ENCODE data around the gene PYM1. TPM values are rescaled to one million over a fixed set of nuclear protein-coding genes. Genes with fewer than 3 reads are reported as not detected.

PYM1 gene
- polyA plus RNA-seq, 1 of the 3 experiments (the other 2 are of a cell fraction) = 36.3 TPM

DNA sequence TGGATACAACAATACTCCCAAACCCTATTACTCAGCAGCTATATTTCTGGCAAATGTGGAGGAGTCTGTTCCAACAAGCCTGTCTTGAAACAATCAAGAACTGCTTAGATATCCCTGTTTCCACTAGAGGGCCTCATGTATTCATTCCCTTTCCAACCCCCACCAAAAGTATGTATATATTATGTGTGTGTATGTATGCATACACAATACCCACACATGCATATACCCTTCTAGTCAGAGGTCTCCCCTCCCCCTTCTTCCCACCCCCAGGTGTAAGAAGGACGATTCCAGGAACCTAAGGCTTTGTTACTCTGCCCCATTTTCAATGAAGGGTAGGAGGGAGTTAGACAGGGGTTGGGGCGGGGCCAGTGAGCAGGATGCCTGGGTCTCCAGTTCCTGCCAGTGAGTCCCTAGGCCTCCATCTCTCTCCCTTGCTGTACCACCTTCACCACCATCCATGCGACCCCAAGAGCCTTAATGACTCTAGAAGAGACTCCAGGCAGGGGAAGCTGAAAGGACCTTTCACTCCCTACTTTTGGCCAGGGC, 3.1 kb upstream of the PYM1 start, which contains the start of gene DGKA (continued):
- TF ChIP-seq, protein P1, sequence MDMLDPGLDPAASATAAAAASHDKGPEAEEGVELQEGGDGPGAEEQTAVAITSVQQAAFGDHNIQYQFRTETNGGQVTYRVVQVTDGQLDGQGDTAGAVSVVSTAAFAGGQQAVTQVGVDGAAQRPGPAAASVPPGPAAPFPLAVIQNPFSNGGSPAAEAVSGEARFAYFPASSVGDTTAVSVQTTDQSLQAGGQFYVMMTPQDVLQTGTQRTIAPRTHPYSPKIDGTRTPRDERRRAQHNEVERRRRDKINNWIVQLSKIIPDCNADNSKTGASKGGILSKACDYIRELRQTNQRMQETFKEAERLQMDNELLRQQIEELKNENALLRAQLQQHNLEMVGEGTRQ (IDR thresholded peaks at IDR 0.05; ENCODE audit: borderline replicate concordance, low read depth, low read length) = no peak
- TF ChIP-seq MAX (IDR thresholded peaks at IDR 0.05; ENCODE audit: low read depth) = no peak
- no peak for TF ChIP-seq RXRA (IDR thresholded peaks at IDR 0.05; ENCODE audit: borderline replicate concordance, low read depth)
- no peak for TF ChIP-seq FOXJ3 (CRISPR knock-in tag; IDR thresholded peaks at IDR 0.05)
- TF ChIP-seq POLR2AphosphoS5 (IDR thresholded peaks at IDR 0.05; ENCODE audit: low read depth, low read length) = no peak
- no peak for TF ChIP-seq EZH2phosphoT487 (IDR thresholded peaks at IDR 0.05; ENCODE audit: borderline replicate concordance, low read depth)
- no peak for TF ChIP-seq JUND (IDR thresholded peaks at IDR 0.05)
- TF ChIP-seq GATA2 (CRISPR knock-in tag; IDR thresholded peaks at IDR 0.05) = no peak
- TF ChIP-seq USF1 (IDR thresholded peaks at IDR 0.05; ENCODE audit: borderline replicate concordance, low read depth) = no peak
- TF ChIP-seq RAD21 (IDR thresholded peaks at IDR 0.05; ENCODE audit: low read length) = peak; percentile 61
- TF ChIP-seq RFX5 (IDR thresholded peaks at IDR 0.05; ENCODE audit: low read length) = no peak
- no peak for TF ChIP-seq RCOR1 (IDR thresholded peaks at IDR 0.05; ENCODE audit: low read length)
- no peak for TF ChIP-seq GABPA (IDR thresholded peaks at IDR 0.05; ENCODE audit: low read depth)

DNA sequence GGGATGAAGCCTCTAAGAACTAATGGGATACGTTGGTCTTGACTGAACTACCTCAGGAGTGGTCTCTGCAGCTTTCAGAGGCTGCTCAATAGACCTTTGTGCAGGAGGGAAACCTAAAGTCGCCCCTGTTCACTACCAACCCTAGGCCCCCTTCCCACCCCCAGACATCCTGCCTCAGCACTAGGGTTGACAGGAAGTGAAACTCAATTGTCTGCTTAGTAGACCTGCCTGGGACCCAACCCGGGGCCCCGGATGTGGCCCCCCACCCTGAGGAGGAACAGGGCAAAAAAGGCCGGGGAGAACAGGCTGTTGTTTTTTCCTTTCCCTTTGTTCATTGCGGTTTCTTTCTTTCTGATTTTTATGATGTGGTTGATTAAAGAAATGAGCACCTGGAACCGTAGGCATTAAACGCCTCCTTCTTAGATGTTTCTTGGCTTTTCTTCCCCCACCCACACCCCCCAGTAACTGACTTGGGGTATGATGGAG, 1.7 kb upstream of the PYM1 start:
- WGBS (ENCODE audit: low lambda C conversion rate) = 81% methylated on average over 8 of the region's 8 CpGs
- Histone ChIP-seq H3K27me3 (ENCODE audit: insufficient read depth) (no peaks in the 10 kb centered on the region), H3K79me2 (ENCODE audit: insufficient read depth) (peaks cover 71% of the 10 kb centered on the region), H3K4me1 (ENCODE audit: control insufficient read depth in 1 of 2, insufficient read depth in 2 of 2, low read depth in 1 of 2, low read length in 1 of 2) (peaks cover 29 to 42% of the 10 kb centered on the region in 2 experiments; a peak in 3 of 4 replicates), H3K36me3 (replicated peaks in 1 of 2; ENCODE audit: control insufficient read depth in 1 of 2, insufficient read depth in 2 of 2, low read length in 1 of 2) (no peaks in the 10 kb centered on the region), H3F3A (replicated peaks; ENCODE audit: insufficient read depth) (peaks cover 34% of the 10 kb centered on the region), H2AFZ (ENCODE audit: low read depth) (no peak overlapping the region), H3K9me2 (no peaks in the 10 kb centered on the region), H3K9ac (peak overlapping the region; percentile 15; the same call in 1 of the 2 replicates), H3K27ac (ENCODE audit: low read depth in 2 of 2, low read length in 1 of 2) (no peak overlapping the region), H3K4me3 (ENCODE audit: low read depth in 2 of 2, low read length in 1 of 2) (no peak overlapping the region), H3K4me2 (no peak overlapping the region), H4K20me1 (ENCODE audit: insufficient read depth) (no peaks in the 10 kb centered on the region), H3K9me3 (no peaks in the 10 kb centered on the region)
- ChIA-PET POLR2A (interaction anchor here (4.2 kb wide), 1 partner anchor 99 kb away, joined by 39 read pairs; the partner anchor contains the start of gene DNAJC14), CTCF (interaction anchor here (0.9 to 6.4 kb wide), 8 partner anchors 10 to 191 kb away, joined by 3 to 51 read pairs (median 16); partner anchors contain the start of gene DNAJC14)
- no peak for DNase-seq
- TF ChIP-seq, protein P2, sequence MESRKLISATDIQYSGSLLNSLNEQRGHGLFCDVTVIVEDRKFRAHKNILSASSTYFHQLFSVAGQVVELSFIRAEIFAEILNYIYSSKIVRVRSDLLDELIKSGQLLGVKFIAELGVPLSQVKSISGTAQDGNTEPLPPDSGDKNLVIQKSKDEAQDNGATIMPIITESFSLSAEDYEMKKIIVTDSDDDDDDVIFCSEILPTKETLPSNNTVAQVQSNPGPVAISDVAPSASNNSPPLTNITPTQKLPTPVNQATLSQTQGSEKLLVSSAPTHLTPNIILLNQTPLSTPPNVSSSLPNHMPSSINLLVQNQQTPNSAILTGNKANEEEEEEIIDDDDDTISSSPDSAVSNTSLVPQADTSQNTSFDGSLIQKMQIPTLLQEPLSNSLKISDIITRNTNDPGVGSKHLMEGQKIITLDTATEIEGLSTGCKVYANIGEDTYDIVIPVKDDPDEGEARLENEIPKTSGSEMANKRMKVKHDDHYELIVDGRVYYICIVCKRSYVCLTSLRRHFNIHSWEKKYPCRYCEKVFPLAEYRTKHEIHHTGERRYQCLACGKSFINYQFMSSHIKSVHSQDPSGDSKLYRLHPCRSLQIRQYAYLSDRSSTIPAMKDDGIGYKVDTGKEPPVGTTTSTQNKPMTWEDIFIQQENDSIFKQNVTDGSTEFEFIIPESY (IDR thresholded peaks at IDR 0.05; ENCODE audit: borderline replicate concordance, low read depth) = no peak
- TF ChIP-seq RFX5 (IDR thresholded peaks at IDR 0.05; ENCODE audit: low read length) (no peak), MAX (IDR thresholded peaks at IDR 0.05; ENCODE audit: low read depth) (no peak), MXI1 (IDR thresholded peaks at IDR 0.05; ENCODE audit: low read depth, low read length) (no peak), JUND (IDR thresholded peaks at IDR 0.05) (no peak), EP300 (IDR thresholded peaks at IDR 0.05; ENCODE audit: borderline replicate concordance in 1 of 2, low read depth in 1 of 2, low read length in 1 of 2) (no peak), FOXJ3 (CRISPR knock-in tag; IDR thresholded peaks at IDR 0.05) (no peak), POLR2AphosphoS5 (IDR thresholded peaks at IDR 0.05; ENCODE audit: low read depth, low read length) (no peak), IRF3 (IDR thresholded peaks at IDR 0.05; ENCODE audit: low read depth, low read length) (no peak), EZH2phosphoT487 (IDR thresholded peaks at IDR 0.05; ENCODE audit: borderline replicate concordance, low read depth) (no peak), YY1 (IDR thresholded peaks at IDR 0.05; ENCODE audit: low read depth) (no peak), TCF12 (IDR thresholded peaks at IDR 0.05) (no peak), MEF2A (IDR thresholded peaks at IDR 0.05; ENCODE audit: borderline replicate concordance, low read depth) (no peak), USF1 (IDR thresholded peaks at IDR 0.05; ENCODE audit: borderline replicate concordance, low read depth) (no peak), GATA2 (CRISPR knock-in tag; IDR thresholded peaks at IDR 0.05) (no peak), GABPA (IDR thresholded peaks at IDR 0.05; ENCODE audit: low read depth) (no peak), SIN3A (IDR thresholded peaks at IDR 0.05; ENCODE audit: borderline replicate concordance, low read depth, low read length) (no peak), ELF1 (IDR thresholded peaks at IDR 0.05) (no peak)
- TF ChIP-seq, protein P1 (IDR thresholded peaks at IDR 0.05; ENCODE audit: borderline replicate concordance, low read depth, low read length) = no peak
